ENCODE data around the gene IRAK2. TPM values are rescaled to one million over a fixed set of nuclear protein-coding genes. Genes with fewer than 3 reads are reported as not detected.

IRAK2 gene
- total RNA-seq, 4 donors from 2014 or later: 7.0 to 15.0 (median 11.4) TPM

DNA sequence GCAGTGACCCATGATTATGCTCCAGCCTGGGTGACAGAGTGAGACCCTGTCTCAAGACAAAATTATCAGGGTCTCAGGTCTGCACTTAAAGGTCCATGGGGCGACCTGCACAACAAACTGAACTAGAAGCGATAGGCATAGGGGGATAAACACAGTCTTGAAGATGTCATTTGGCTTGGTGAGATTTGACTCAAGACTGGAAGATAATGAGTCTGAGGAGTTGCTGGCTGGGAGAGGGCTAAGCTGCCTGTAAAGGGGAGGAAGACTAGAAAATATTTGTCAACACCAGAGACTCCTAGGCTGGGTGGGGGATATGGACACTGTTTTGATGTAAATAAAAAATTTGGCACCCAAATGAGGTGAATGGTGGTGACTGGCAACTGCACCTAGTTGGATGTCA lies 108.3 kb downstream of the IRAK2 start:
- H3K4me3 ChIP-seq (ENCODE audit: low read depth, poor library complexity, severe bottlenecking): no peak overlapping the region
- 91 to 97% methylated on average over 2 of the region's 2 CpGs for WGBS, 2 donors
- intact Hi-C loops (cut with DNase I; ENCODE audit: low total_unique reads): no loop called here
- DNase-seq (ENCODE audit: low spot score in 2 of 2): peak in 1 of 2 donors; percentile 28
- TF ChIP-seq CTCF (IDR thresholded peaks at IDR 0.05) (no peak), POLR2A (IDR thresholded peaks at IDR 0.05) (no peak)

- DNase-seq (ENCODE audit: low spot score in 2 of 2): no peak
- no peak overlapping the region for H3K4me3 ChIP-seq (ENCODE audit: low read depth, poor library complexity, severe bottlenecking)
- WGBS, 2 donors: 24% methylated on average over 1 of the region's 1 CpG
- TF ChIP-seq POLR2A (IDR thresholded peaks at IDR 0.05): no peak
- TF ChIP-seq CTCF (IDR thresholded peaks at IDR 0.05): no peak
- intact Hi-C loops (cut with DNase I; ENCODE audit: low total_unique reads): no loop called here
Measured at GRCh38 chr3:10273702-10274305, 109.1 kb downstream of the IRAK2 start.

- intact Hi-C loops (cut with DNase I; ENCODE audit: low total_unique reads): no loop called here
- TF ChIP-seq POLR2A (IDR thresholded peaks at IDR 0.05): no peak
- TF ChIP-seq CTCF (IDR thresholded peaks at IDR 0.05): no peak
- H3K4me3 ChIP-seq (ENCODE audit: low read depth, poor library complexity, severe bottlenecking): no peak overlapping the region
- 86 to 89% methylated on average over 1 of the region's 1 CpG for WGBS, 2 donors
- DNase-seq (ENCODE audit: low spot score in 2 of 2): no peak
Measured at GRCh38 chr3:10274601-10275000, 109.9 kb downstream of the IRAK2 start.

DNA sequence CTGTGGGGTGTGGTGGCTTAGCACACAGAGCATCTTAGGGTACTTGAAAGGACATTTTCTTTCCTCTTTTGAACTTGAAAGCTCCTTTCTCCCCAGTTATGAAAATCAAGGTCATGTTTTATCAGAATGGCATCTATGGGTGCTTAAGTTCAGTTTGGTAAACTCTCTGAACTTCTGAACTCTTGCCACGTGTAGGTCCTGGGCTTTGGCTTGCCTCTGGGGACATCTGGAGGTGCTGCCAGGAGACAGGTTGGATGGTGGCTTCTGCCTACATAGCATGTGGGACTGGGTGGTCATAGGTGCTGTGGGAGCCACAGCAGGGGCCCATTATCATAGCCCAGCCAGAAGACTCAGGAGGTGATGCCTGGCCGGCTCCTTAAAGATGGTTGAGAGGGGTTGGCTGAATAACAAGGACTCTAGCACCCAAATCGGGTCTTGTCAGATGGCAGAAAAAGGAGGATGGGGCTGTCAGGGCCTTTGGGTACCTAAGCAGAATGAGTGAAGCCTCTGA lies 112.5 kb downstream of the IRAK2 start:
- H3K4me3 ChIP-seq (ENCODE audit: low read depth, poor library complexity, severe bottlenecking): no peak overlapping the region
- TF ChIP-seq CTCF (IDR thresholded peaks at IDR 0.05) (no peak), POLR2A (IDR thresholded peaks at IDR 0.05) (no peak)
- WGBS, 2 donors: 84 to 85% methylated on average over 3 of the region's 3 CpGs
- no peak for DNase-seq (ENCODE audit: low spot score in 2 of 2)
- intact Hi-C loops (cut with DNase I; ENCODE audit: low total_unique reads): no loop called here

DNA sequence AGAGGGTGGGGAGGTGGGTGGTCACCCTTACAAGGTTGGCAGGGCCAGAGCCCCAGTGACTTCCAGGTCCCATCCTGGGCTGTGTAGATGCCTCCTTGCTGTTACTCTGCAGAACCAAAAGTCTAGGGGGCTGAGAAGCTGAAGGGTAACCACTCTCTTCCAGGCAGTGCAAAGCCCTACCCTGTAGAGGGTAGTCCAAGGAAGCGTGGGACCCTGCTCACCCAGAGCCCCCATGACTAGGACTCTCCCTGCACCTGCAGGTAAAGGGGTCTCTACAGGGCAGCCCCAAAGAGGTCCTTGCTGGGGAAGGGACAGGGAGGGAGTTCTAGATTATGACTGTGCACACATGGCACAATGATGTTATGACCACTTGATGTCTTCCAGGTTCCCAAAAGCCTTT lies 113.8 kb downstream of the IRAK2 start:
- 88 to 100% methylated on average over 1 of the region's 1 CpG for WGBS, 2 donors
- no peak overlapping the region for H3K4me3 ChIP-seq (ENCODE audit: low read depth, poor library complexity, severe bottlenecking)
- TF ChIP-seq CTCF (IDR thresholded peaks at IDR 0.05) (no peak), POLR2A (IDR thresholded peaks at IDR 0.05) (no peak)
- intact Hi-C loops (cut with DNase I; ENCODE audit: low total_unique reads): no loop called here
- DNase-seq (ENCODE audit: low spot score in 2 of 2): no peak

All from lower leg skin (tissue), 4 donors.